SK-N-SH treated with all-trans-retinoic acid at 6 μM for 48 hours (cell line): ENCODE measurements around the gene FAM3D.

ENCODE experiments used
- ATAC-seq: fragments of 200-7000 bp; cut with Tn5 transposase; 3 replicates; pipeline ENCODE4 v1.9.1; 2020; ENCODE audit warnings: mild to moderate bottlenecking, moderate library complexity
- BACH2 ChIP-seq: fragments of 250-450 bp; sonication (Bioruptor Pico); IDR thresholded peaks from 2 replicates; pipeline ENCODE4 v1.9.0; 2021; ENCODE audit warnings: mild to moderate bottlenecking, borderline replicate concordance
- CREB5 ChIP-seq: fragments of 250-450 bp; sonication (Bioruptor Pico); IDR thresholded peaks from 2 replicates; pipeline ENCODE4 v1.5.1; 2020; ENCODE audit warnings: low read depth, mild to moderate bottlenecking, moderate library complexity
- CSDC2 ChIP-seq: fragments of 250-450 bp; sonication (Bioruptor Pico); IDR thresholded peaks from 2 replicates; pipeline ENCODE4 v1.5.0; 2020; ENCODE audit warnings: mild to moderate bottlenecking, moderate library complexity
- ESRRG ChIP-seq: fragments of 250-450 bp; sonication (Bioruptor Pico); IDR thresholded peaks from 2 replicates; pipeline ENCODE4 v1.6.1; 2021; ENCODE audit warnings: mild to moderate bottlenecking
- GLIS3 ChIP-seq: fragments of 250-450 bp; sonication (Bioruptor Pico); IDR thresholded peaks from 2 replicates; pipeline ENCODE4 v1.5.0; 2020; ENCODE audit warnings: mild to moderate bottlenecking, moderate library complexity
- ISL1 ChIP-seq: fragments of 250-450 bp; sonication (Bioruptor Pico); IDR thresholded peaks from 2 replicates; pipeline ENCODE4 v2.1.2; 2022; ENCODE audit warnings: mild to moderate bottlenecking, moderate library complexity
- OSR1 ChIP-seq: fragments of 250-450 bp; sonication (Bioruptor Pico); IDR thresholded peaks from 2 replicates; pipeline ENCODE4 v1.8.0; 2022; ENCODE audit warnings: moderate library complexity, mild to moderate bottlenecking, inconsistent platforms
- SNAI2 ChIP-seq: fragments of 250-450 bp; sonication (Bioruptor Pico); IDR thresholded peaks from 2 replicates; pipeline ENCODE4 v1.5.0; 2020; ENCODE audit warnings: mild to moderate bottlenecking, moderate library complexity
- ZC3H10 ChIP-seq: fragments of 250-450 bp; sonication (Bioruptor Pico); IDR thresholded peaks from 2 replicates; pipeline ENCODE4 v1.5.1; 2021; ENCODE audit warnings: mild to moderate bottlenecking, moderate library complexity
- ZNF565 ChIP-seq: fragments of 450-650 bp; formaldehyde crosslinking; conservative IDR thresholded peaks from 2 replicates; pipeline ENCODE4 v1.5.0; 2020; ENCODE audit warnings: low read depth, mild to moderate bottlenecking, moderate library complexity
- ZNF70 ChIP-seq: fragments of 450-650 bp; formaldehyde crosslinking; IDR thresholded peaks from 2 replicates; pipeline ENCODE4 v1.5.0; 2020; ENCODE audit warnings: mild to moderate bottlenecking, moderate library complexity
- ZNF8 ChIP-seq: fragments of 450-650 bp; formaldehyde crosslinking; IDR thresholded peaks from 2 replicates; pipeline ENCODE4 v1.5.0; 2020; ENCODE audit warnings: mild to moderate bottlenecking, moderate library complexity
- TF ChIP-seq, protein P1 (sequence below): fragments of 250-450 bp; sonication (Bioruptor Pico); IDR thresholded peaks from 2 replicates; pipeline ENCODE4 v1.5.0; 2020; ENCODE audit warnings: mild to moderate bottlenecking, moderate library complexity
- TF ChIP-seq, protein P2 (sequence below): fragments of 250-450 bp; sonication (Bioruptor Pico); IDR thresholded peaks from 2 replicates; pipeline ENCODE4 v1.8.0; 2020; ENCODE audit warnings: mild to moderate bottlenecking, moderate library complexity, borderline replicate concordance

FAM3D gene

GRCh38 chr3:58629629-58630028, 36.9 kb downstream of the FAM3D start:
- ATAC-seq = no peak

GRCh38 chr3:58628823-58629562, 37.6 kb downstream of the FAM3D start:
- TF ChIP-seq, protein P1, sequence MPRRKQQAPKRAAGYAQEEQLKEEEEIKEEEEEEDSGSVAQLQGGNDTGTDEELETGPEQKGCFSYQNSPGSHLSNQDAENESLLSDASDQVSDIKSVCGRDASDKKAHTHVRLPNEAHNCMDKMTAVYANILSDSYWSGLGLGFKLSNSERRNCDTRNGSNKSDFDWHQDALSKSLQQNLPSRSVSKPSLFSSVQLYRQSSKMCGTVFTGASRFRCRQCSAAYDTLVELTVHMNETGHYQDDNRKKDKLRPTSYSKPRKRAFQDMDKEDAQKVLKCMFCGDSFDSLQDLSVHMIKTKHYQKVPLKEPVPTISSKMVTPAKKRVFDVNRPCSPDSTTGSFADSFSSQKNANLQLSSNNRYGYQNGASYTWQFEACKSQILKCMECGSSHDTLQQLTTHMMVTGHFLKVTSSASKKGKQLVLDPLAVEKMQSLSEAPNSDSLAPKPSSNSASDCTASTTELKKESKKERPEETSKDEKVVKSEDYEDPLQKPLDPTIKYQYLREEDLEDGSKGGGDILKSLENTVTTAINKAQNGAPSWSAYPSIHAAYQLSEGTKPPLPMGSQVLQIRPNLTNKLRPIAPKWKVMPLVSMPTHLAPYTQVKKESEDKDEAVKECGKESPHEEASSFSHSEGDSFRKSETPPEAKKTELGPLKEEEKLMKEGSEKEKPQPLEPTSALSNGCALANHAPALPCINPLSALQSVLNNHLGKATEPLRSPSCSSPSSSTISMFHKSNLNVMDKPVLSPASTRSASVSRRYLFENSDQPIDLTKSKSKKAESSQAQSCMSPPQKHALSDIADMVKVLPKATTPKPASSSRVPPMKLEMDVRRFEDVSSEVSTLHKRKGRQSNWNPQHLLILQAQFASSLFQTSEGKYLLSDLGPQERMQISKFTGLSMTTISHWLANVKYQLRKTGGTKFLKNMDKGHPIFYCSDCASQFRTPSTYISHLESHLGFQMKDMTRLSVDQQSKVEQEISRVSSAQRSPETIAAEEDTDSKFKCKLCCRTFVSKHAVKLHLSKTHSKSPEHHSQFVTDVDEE (CRISPR knock-in tag) = 0 out of 2 replicates have a peak, but pooled peaks have one; percentile 46
- TF ChIP-seq GLIS3 (CRISPR knock-in tag) (no peak), OSR1 (CRISPR knock-in tag) (no peak), ZNF565 (CRISPR knock-in tag) (no peak), ESRRG (no peak), CREB5 (CRISPR knock-in tag) (no peak), ISL1 (CRISPR knock-in tag) (peak; percentile 25; the same call in 1 of the 2 replicates)
- TF ChIP-seq, protein P2, sequence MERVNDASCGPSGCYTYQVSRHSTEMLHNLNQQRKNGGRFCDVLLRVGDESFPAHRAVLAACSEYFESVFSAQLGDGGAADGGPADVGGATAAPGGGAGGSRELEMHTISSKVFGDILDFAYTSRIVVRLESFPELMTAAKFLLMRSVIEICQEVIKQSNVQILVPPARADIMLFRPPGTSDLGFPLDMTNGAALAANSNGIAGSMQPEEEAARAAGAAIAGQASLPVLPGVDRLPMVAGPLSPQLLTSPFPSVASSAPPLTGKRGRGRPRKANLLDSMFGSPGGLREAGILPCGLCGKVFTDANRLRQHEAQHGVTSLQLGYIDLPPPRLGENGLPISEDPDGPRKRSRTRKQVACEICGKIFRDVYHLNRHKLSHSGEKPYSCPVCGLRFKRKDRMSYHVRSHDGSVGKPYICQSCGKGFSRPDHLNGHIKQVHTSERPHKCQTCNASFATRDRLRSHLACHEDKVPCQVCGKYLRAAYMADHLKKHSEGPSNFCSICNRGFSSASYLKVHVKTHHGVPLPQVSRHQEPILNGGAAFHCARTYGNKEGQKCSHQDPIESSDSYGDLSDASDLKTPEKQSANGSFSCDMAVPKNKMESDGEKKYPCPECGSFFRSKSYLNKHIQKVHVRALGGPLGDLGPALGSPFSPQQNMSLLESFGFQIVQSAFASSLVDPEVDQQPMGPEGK = no peak
- peak; percentile 74 for ATAC-seq

More at GRCh38 chr3:58629629-58630028, 36.9 kb downstream of the FAM3D start:
- TF ChIP-seq GLIS3 (CRISPR knock-in tag) (no peak), CREB5 (CRISPR knock-in tag) (no peak), ZNF8 (no peak)
- TF ChIP-seq, protein P1 (CRISPR knock-in tag) = no peak

DNA sequence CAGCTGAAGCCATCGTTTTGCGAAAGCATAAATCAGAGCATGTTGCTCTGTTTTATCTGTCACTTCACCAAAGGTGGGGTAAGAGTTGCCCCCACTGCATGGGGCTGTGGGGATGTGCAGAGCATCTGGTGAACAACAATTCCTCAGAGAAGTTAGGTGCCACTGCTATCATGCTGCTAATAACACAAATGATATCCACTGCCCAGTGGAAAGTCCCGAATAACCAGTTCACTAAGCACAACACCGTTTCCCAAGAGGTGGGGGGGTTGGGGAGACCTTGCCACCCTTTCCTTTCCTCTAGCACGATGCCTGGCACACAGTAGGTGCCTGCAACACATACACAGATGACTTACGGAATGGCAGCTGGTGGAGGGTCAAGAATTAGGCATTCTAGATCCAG, 38.6 kb downstream of the FAM3D start:
- no peak for TF ChIP-seq ZNF565 (CRISPR knock-in tag)
- TF ChIP-seq ZNF70 = no peak
- TF ChIP-seq, protein P1 (CRISPR knock-in tag) = no peak
- TF ChIP-seq ISL1 (CRISPR knock-in tag) = no peak
- no peak for TF ChIP-seq GLIS3 (CRISPR knock-in tag)
- TF ChIP-seq ZC3H10 (CRISPR knock-in tag) = no peak
- TF ChIP-seq ESRRG = no peak
- TF ChIP-seq CSDC2 (CRISPR knock-in tag) = no peak
- no peak for TF ChIP-seq BACH2 (CRISPR knock-in tag)
- TF ChIP-seq CREB5 (CRISPR knock-in tag) = no peak
- TF ChIP-seq SNAI2 (CRISPR knock-in tag) = no peak
- TF ChIP-seq OSR1 (CRISPR knock-in tag) = no peak
- TF ChIP-seq, all 23 proteins: peak for 0
- no peak for ATAC-seq
